Kidney (tissue), 14 donors: Measurements from ENCODE around the gene SASH1. TPM values are rescaled to one million over a fixed set of nuclear protein-coding genes. Genes with fewer than 3 reads are reported as not detected.

Experiments used
- DNase-seq, 5 donors: peaks; one replicate each; pipeline ENCODE4 v3.0.0-alpha.2; 2013 to 2020
- FAIRE-seq: peaks from 2 replicates; lab custom pipeline; 2012; peaks lifted over from hg19 to GRCh38; lab: Jason Lieb, UNC
- H3K27ac ChIP-seq, 2 donors: one replicate each; pipeline ENCODE4 v1.7.0; 2013; ENCODE audit warnings: low read depth in 2 of 2, low read length in 2 of 2, inconsistent platforms in 1 of 2
- H3K27me3 ChIP-seq: one replicate; pipeline ENCODE4 v1.7.1; 2013; ENCODE audit warnings: low read length, inconsistent platforms; ENCODE audit not compliant: control insufficient read depth, insufficient read depth
- H3K36me3 ChIP-seq, 3 donors: one replicate each; pipeline versions ENCODE4 v1.7.0 to v1.7.1; 2013; ENCODE audit warnings: low read length in 3 of 3, control low read depth in 1 of 3, inconsistent platforms in 1 of 3; ENCODE audit not compliant: insufficient read depth in 3 of 3, control insufficient read depth in 2 of 3
- H3K4me1 ChIP-seq, 3 donors: one replicate each; pipeline versions ENCODE4 v1.7.0 to v1.7.1; 2013; ENCODE audit warnings: low read length in 3 of 3, inconsistent platforms in 1 of 3, low read depth in 1 of 3; ENCODE audit not compliant: control insufficient read depth in 2 of 3, insufficient read depth in 2 of 3
- H3K4me3 ChIP-seq, 3 donors: one replicate each; pipeline versions ENCODE4 v1.7.0 to v1.8.1; 2013; ENCODE audit warnings: low read length in 3 of 3, control low read depth in 1 of 3, inconsistent platforms in 1 of 3
- H3K9ac ChIP-seq, 3 donors: one replicate each; pipeline versions ENCODE4 v1.7.0 to v1.7.1; 2013; ENCODE audit warnings: low read length in 3 of 3, control low read depth in 1 of 3, inconsistent platforms in 1 of 3
- H3K9me3 ChIP-seq, 3 donors: one replicate each; pipeline versions ENCODE4 v1.7.0 to v1.7.1; 2013; ENCODE audit warnings: low read length in 3 of 3, control low read depth in 1 of 3, inconsistent platforms in 1 of 3; ENCODE audit not compliant: control insufficient read depth in 2 of 3, insufficient read depth in 1 of 3
- intact Hi-C: fragments of 100-400 bp; cut with DNase I; formaldehyde crosslinking; loops from one replicate; pipeline ENCODE4 v1.11.1; 2022
- polyA plus RNA-seq: library from polyadenylated mRNA; stranded (reverse); fragments of 350-450 nt; fragmentation: Illumina TruSeq; extraction: RNeasy Lipid Tissue Mini Kit (QIAGEN cat#74804); gene quantifications from one replicate; pipeline ENCODE4 v1.2.3, GENCODE V29; 2014; ENCODE audit warnings: low read depth, low replicate concordance; ENCODE audit not compliant: insufficient read depth
- total RNA-seq: library from RNA; stranded (reverse); fragmentation: NEBNext Ultra II Directional; extraction: Animal tissue kit (Norgen Biotek cat#: 25700); gene quantifications from one replicate; pipeline ENCODE4 v1.2.1, GENCODE V29; 2021
- TF ChIP-seq, protein P1 (sequence below): IDR thresholded peaks from 3 replicates; pipeline ENCODE4 v1.5.1; 2012; ENCODE audit warnings: mild to moderate bottlenecking, moderate library complexity, borderline replicate concordance; ENCODE audit not compliant: insufficient read depth; ENCODE audit errors: extremely low read depth
- donor health status: control.
- donor health status: control.
- donor health status: control.
- donor health status: control.
- donor health status: control.
- donor health status: DM: yes; HTN: yes; CAD: no.
- donor health status: Normal renal cell carcinoma (clear cell type).

Gene SASH1
- total and polyA plus RNA-seq, 2 donors from 2014 or later = 6.2 to 148 TPM

GRCh38 chr6:148417045-148417444, 74.4 kb downstream of the SASH1 start:
- no peak overlapping the region for H3K9ac ChIP-seq
- TF ChIP-seq, protein P1, sequence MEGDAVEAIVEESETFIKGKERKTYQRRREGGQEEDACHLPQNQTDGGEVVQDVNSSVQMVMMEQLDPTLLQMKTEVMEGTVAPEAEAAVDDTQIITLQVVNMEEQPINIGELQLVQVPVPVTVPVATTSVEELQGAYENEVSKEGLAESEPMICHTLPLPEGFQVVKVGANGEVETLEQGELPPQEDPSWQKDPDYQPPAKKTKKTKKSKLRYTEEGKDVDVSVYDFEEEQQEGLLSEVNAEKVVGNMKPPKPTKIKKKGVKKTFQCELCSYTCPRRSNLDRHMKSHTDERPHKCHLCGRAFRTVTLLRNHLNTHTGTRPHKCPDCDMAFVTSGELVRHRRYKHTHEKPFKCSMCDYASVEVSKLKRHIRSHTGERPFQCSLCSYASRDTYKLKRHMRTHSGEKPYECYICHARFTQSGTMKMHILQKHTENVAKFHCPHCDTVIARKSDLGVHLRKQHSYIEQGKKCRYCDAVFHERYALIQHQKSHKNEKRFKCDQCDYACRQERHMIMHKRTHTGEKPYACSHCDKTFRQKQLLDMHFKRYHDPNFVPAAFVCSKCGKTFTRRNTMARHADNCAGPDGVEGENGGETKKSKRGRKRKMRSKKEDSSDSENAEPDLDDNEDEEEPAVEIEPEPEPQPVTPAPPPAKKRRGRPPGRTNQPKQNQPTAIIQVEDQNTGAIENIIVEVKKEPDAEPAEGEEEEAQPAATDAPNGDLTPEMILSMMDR = no peak
- intact Hi-C loops = no loop called here
- DNase-seq = no peak
- H3K4me1 ChIP-seq = peaks cover 0 to 15% (median 6%) of the 10 kb centered on the region in 3 donors
- FAIRE-seq = no peak
- no peak overlapping the region for H3K27ac ChIP-seq
- no peaks in the 10 kb centered on the region for H3K27me3 ChIP-seq
- H3K36me3 ChIP-seq = no peaks in the 10 kb centered on the region
- no peaks in the 10 kb centered on the region for H3K9me3 ChIP-seq
- H3K4me3 ChIP-seq = no peak overlapping the region

- Histone ChIP-seq H3K9ac (no peak overlapping the region), H3K9me3 (no peaks in the 10 kb centered on the region), H3K27me3 (no peaks in the 10 kb centered on the region), H3K4me1 (peaks cover 2 to 29% (median 12%) of the 10 kb centered on the region in 3 donors), H3K27ac (peak overlapping the region in 1 of 2 donors; percentile 7), H3K4me3 (no peak overlapping the region), H3K36me3 (no peaks in the 10 kb centered on the region)
- no peak for FAIRE-seq
- DNase-seq = peak in 1 of 5 donors; percentile 43
- intact Hi-C loops = no loop called here
- TF ChIP-seq, protein P1 = no peak
Measured at GRCh38 chr6:148419430-148419829, 76.8 kb downstream of the SASH1 start.

- intact Hi-C loops = no loop called here
- Histone ChIP-seq H3K4me1 (peaks cover 2 to 18% (median 11%) of the 10 kb centered on the region in 3 donors), H3K27me3 (no peaks in the 10 kb centered on the region), H3K9me3 (no peaks in the 10 kb centered on the region), H3K27ac (peak overlapping the region; percentile 30 to 80), H3K4me3 (no peak overlapping the region), H3K9ac (no peak overlapping the region), H3K36me3 (no peaks in the 10 kb centered on the region)
- DNase-seq = peak in 4 of 5 donors; percentile 55 to 88 (median 72)
- peak; percentile 76 for FAIRE-seq
- TF ChIP-seq, protein P1 = no peak
Measured at GRCh38 chr6:148422085-148422484, 79.4 kb downstream of the SASH1 start.

- no peaks in the 10 kb centered on the region for H3K36me3 ChIP-seq
- DNase-seq (no peak), FAIRE-seq (no peak)
- TF ChIP-seq, protein P1 = no peak
- H3K9ac ChIP-seq = no peak overlapping the region
- peak overlapping the region in 1 of 2 donors; percentile 50 for H3K27ac ChIP-seq
- intact Hi-C loops = no loop called here
- no peak overlapping the region for H3K4me3 ChIP-seq
- H3K4me1 ChIP-seq = peaks cover 2 to 23% (median 11%) of the 10 kb centered on the region in 3 donors
- H3K27me3 ChIP-seq = no peaks in the 10 kb centered on the region
- no peaks in the 10 kb centered on the region for H3K9me3 ChIP-seq
Measured at GRCh38 chr6:148423133-148423532, 80.5 kb downstream of the SASH1 start.
